T-helper 1 cell (primary cell): ENCODE measurements around the gene UBL3.

ENCODE experiments used
- DNase-seq, 5 donors: peaks; one replicate each; pipeline ENCODE4 v3.0.0-alpha.2; 2012 to 2020

UBL3 gene

GRCh38 chr13:29753618-29754472 lies 96.6 kb downstream of the UBL3 start:
- no peak for DNase-seq

- no peak for DNase-seq
These were observed 98.2 kb downstream of the UBL3 start for GRCh38 chr13:29752175-29752574.

- DNase-seq: no peak
These were observed 100.3 kb downstream of the UBL3 start for GRCh38 chr13:29750183-29750530.

GRCh38 chr13:29749401-29750182 lies 100.8 kb downstream of the UBL3 start:
- DNase-seq: no peak

- DNase-seq: no peak
These were observed 102.3 kb downstream of the UBL3 start for GRCh38 chr13:29748097-29748496.

GRCh38 chr13:29746148-29746677 lies 104.2 kb downstream of the UBL3 start:
- DNase-seq: no peak

- DNase-seq: no peak
These were observed 104.7 kb downstream of the UBL3 start for GRCh38 chr13:29745704-29746103.

- no peak for DNase-seq
These were observed 107.1 kb downstream of the UBL3 start for GRCh38 chr13:29743201-29743786.

GRCh38 chr13:29740961-29741360 lies 109.5 kb downstream of the UBL3 start:
- no peak for DNase-seq

GRCh38 chr13:29737061-29737460 lies 113.4 kb downstream of the UBL3 start:
- no peak for DNase-seq

- no peak for DNase-seq
These were observed 117.2 kb downstream of the UBL3 start for GRCh38 chr13:29733147-29733611.

GRCh38 chr13:29730253-29730652 lies 120.2 kb downstream of the UBL3 start:
- DNase-seq: no peak

- DNase-seq: no peak
These were observed 128.0 kb downstream of the UBL3 start for GRCh38 chr13:29722415-29722814.

GRCh38 chr13:29721766-29722165 lies 128.7 kb downstream of the UBL3 start:
- no peak for DNase-seq

- no peak for DNase-seq
These were observed 131.7 kb downstream of the UBL3 start for GRCh38 chr13:29718694-29719093.

GRCh38 chr13:29716493-29716892 lies 133.9 kb downstream of the UBL3 start:
- DNase-seq: peak in 1 of 5 donors; percentile 37
